GM04504 (cell line): ENCODE measurements around the gene MTHFD2L.
"Not testable (repeated sequence)": the region's sequence is repeated elsewhere in the genome, so short reads cannot be mapped to it uniquely, and the experiment has no call there.

Experiments
- DNase-seq: peaks from one replicate; pipeline ENCODE4 v3.0.0-alpha.2; 2012; ENCODE audit warnings: low read depth

Gene MTHFD2L

DNA sequence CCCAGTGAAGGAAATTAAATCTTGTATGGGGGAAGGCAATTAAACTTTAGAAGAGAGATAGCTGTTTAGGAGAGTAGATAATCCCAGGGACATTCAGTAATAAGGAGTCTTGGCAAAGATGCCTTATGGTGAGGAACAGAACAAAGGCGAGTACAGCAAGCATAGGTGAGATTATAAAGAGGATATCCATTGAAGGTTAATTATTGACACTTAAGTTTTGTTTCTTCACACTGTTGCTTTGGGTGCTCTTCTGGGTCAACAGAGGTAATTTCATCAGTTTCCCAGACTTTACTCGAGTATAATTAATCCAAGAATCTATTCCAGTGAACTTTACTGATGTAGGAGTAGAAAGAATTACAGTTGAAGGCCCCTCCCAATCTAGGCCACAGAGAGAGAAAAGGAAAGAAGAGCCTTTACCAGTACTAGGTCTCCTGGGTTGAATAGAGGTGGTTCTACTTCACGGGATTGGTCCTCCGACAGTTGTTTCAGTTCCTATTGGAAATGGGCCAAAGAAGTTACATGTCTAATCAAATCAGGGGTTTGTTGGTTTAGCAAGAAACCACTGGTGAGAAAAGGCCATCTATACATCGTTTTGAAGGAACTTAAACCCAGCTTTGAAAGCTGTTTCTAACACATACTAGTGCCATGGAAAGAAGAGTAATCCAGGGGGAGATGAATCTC, 177.6 kb downstream of the MTHFD2L start:
- no peak for DNase-seq

DNA sequence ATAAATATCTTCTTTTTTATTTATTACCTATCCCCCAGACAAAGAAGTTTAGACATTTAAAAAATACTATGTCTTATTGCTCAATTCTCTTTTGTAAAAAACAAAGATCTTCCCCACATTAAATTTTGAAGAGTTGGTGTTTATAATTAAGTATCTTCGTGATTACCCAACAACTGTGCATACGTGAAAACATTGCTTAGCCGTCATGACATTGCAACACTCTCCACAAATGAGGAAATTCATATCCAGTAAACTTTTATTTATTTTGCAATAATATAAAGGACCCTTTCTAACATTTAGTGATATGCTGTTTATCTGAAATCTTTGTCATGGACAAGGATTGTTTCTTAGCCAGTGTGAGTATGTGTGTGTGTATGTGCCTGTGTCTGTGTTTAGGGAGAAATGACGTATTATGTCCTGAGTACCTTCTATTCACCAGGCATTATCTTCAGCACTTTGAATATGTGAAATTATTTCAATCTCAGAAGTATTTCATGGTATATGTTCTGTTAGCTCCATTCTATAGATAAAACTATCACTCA, 180.9 kb downstream of the MTHFD2L start:
- DNase-seq = no peak

DNA sequence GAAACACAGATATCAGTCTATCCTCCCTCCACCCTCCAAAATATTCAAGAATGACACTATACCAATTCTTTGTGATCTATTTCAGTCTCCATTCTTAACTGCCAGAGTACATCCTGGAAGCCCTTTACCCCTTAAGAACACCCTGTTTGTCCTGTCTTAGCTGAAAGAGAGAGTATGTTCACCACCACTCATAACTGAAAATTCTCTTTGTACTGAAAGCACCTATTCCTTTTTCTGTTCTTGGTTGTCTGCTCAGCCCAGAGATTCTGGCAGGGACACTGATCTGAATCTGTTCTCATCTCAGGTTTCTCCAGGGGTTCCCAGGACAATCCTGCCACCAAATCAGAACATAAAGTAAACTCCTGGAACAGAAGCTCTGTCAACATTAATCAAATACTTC, 181.6 kb downstream of the MTHFD2L start:
- DNase-seq = no peak

DNA sequence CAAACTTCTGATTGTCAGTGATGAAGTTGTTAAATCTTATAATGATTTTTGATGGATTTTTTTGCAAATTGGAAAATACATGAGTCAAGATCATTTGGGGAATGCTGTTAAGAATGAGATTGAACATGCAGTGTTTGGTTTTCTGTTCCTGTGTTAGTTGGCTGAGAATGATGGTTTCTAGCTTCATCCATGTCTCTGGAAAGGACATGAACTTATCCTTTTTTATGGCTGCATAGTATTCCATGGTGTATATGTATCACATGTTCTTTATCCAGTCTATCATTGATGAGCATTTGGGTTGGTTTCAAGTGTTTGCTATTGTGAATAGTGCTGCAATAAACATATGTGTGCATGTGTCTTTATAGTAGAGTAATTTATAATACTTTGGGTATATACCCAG, 182.5 kb downstream of the MTHFD2L start:
- not testable (repeated sequence) for DNase-seq

DNA sequence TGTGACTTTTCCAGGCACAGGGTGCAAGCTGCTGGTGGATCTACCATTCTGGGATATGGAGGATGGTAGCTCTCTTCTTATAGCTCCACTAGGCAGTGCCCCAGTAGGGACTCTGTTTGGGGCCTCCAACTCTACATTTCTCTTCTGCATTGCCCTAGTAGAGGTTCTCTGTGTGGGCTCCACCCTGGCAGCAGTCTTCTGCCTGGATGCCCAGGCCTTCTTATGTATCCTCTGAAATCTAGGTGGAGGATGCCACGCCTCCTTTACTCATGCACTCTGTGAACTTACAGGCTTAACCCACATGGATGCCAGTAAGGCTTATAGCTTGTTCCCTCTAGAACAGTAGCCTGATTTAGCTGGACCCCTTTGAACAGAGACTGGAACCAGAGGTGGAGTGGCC, 186.1 kb downstream of the MTHFD2L start:
- no peak for DNase-seq
